Measurements from ENCODE around the gene PID1.

The PID1 gene

DNA sequence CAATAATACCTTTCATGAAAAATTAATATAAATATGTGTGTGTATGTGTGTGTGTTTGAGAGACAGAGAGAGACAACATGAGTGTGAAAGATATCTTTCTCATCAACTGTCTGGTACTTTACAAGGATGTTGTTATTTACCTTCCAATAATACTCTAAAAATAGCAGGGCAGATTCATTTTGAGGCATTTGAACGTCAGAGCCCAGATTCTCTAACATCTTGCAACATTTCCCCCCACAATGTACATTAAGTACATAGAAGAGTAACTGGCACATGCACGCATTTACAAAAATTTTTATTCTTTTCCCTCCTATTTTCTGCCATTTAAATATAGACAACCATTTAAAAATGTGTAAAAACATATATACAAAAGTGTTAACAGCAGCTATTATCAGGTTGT lies 100.9 kb downstream of the PID1 start:
- DNase-seq (ENCODE audit: low read depth in 2 of 2): no peak

DNA sequence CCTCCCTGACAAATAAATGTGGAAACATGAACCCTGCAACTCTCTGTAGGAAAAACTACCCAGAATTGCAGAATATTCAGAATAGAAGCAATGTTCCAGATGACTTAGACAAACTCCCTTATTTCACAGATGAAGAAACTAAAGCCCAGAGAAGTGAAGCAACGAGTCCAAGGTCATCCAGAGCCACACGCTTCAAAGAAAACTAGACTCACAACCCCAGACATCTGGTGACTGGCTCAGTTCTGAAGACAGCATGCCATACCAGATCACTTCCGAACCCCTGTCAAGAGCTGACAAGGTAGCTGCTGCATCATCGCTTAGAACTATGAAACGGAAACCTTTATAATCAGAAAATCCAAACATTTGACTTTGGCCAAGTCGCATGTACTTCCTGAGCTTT lies 101.3 kb downstream of the PID1 start:
- DNase-seq (ENCODE audit: low read depth in 2 of 2): no peak

DNA sequence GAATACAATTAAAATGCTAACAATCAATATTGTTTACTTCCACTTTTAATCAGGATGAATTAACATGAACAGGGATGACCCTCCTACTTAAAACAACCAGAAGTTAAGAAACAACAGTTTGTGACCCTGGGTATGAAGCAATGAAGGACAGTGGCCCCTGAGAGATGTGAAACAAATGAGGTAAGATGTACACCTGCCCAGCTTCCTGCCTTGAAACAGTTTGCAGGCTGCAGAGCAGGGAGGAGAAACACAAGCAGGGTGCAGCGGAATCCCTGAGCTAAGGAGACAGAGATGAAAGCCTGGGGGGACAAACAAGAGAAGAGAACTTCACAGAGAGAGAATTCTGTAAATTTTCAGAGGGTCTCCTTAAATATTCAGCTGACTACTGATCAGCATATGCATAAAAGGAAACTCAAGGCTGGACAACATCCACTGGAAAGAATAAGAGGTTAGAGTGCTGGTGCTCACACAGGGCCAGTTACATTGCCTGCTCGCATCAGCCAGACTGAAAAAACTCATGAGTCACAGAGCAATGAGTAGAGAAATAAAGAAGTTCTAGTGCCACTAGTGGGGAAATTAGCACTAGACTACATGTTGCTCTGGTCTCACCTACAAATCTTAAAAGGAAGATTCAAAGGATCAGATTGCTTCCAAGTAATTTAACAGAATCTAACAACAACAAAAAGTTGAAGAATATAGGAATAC lies 106.4 kb downstream of the PID1 start:
- DNase-seq (ENCODE audit: low read depth in 2 of 2): no peak

DNA sequence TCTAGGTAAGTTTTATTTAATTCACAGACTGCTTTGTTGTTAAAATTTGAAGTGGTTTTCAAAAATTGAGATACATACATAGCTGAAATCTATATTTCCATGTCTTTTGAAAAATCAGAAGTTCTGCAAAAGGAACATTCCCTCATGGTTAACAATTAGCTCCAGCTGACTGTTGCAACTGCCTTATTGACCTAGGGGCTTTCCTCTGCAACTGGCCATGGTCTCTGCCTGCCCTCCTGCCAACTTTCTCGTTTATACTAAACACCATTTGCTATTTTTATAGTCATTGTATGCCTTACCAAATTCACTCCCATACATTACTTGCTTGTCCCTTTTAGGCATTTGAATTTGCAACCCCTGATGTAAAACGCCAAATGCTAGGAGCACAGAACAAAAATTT lies 107.2 kb downstream of the PID1 start:
- DNase-seq (ENCODE audit: low read depth in 2 of 2): no peak

DNA sequence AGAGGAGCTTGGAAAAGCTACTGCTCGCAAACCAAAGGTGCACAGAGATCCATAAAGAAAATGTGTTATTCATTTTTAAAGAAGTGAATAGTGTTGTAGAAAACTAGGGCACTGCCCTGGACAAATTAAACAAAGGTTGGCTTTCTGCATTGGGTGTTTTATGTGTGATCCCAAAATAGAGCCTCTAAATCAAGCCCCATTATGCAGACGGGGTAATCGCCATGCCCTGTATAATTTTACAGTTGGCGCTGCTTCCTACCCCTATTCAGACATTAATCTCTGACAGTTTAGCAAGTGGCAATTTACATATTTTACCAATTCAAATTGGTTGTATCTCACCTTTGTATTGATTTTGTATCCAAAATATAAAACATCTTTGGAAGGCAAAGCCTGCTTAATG lies 109.1 kb downstream of the PID1 start:
- DNase-seq (ENCODE audit: low read depth in 2 of 2): no peak

DNA sequence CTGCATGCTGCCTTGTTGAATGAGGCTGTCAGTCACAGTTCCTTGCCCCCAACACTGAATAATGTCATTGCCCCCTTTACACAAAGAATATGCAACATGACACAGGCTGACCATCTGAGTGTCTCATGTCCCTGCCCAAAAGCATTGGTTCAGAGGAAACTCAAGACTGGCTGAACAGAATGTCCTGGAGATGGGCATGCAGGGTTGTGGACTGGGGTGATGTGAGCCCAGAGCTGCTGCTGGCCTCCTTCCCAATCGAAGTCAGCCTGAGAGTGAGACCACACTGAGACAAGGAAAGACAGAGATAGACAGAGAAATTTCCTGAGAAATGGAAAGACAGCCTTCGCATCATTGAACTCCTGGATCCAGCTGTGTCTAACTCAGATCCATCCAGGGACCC lies 110.1 kb downstream of the PID1 start:
- DNase-seq (ENCODE audit: low read depth in 2 of 2): no peak

DNA sequence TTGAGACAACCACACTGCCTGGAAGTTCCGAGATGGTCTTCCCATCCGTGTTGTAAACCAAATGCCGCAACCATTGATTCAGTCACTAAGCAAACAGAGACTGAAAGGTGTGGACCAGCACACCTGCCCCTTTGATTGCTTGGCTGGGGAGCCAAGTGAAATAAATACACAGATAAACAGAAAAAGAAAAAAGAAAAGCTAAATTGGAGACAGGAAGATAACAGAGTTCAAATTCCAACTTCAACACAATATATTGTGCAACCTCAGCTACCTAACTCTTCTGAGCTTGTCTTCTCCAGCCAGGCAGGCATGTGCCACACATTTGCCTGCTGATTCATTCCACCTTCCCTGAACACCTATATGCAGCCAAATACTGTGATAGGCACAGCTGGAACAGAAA lies 110.9 kb downstream of the PID1 start:
- no peak for DNase-seq (ENCODE audit: low read depth in 2 of 2)

DNA sequence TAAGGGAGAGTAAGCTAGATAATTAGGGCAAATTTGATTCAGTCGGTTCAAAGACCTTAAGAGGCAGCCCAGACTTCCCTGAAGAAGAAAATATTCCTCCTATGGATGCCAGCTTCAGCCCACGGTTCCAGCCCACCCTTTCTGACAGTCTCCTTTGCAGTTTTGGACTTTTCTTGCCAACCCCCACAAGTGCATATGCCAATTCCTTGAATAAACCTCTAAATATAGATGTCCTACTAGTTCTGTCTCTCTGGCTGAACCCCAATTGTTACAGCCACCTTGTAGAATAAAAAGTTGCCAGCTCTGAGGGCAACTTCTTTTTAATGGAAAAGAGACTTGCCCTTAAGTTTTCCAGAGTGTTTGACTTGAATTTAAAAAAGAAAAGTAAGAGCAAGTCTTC lies 111.7 kb downstream of the PID1 start:
- no peak for DNase-seq (ENCODE audit: low read depth in 2 of 2)

DNA sequence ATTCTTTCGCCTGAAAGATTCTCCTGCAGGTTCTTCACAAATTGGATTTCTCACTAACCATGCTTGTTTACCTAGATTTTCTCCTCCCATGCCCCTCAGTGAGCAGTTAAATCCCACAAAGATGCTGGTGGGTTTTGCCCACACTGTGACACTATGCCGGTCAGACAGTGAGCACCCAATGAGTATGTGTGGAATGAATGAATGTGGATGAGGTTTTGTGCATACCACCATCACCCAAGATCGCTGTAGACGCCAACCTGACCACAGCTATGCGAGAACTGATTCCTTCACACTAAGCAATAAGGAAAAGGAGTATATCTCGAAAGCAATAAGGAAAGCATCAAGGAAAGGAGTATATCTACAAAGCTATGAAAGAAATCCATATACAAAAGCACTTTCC lies 116.7 kb downstream of the PID1 start:
- DNase-seq (ENCODE audit: low read depth in 2 of 2): no peak

DNA sequence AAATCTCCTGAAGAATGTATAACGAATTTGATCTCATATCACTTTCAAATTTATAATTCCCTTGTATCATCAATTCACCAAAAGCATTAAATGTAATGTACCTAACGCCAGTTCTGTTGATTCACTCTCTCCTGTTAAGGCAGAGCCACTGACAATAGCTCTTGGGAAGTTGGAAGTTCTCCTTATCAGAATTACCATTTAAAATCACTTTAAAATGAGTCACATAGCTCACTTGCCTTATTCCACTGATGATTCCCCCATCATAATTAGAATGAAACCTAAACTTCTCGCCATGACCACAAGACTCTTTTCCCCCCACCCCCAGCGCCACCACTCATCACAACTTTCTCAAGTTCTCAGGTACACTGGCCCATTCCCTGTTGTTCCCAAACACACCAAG lies 117.1 kb downstream of the PID1 start:
- no peak for DNase-seq (ENCODE audit: low read depth in 2 of 2)

DNA sequence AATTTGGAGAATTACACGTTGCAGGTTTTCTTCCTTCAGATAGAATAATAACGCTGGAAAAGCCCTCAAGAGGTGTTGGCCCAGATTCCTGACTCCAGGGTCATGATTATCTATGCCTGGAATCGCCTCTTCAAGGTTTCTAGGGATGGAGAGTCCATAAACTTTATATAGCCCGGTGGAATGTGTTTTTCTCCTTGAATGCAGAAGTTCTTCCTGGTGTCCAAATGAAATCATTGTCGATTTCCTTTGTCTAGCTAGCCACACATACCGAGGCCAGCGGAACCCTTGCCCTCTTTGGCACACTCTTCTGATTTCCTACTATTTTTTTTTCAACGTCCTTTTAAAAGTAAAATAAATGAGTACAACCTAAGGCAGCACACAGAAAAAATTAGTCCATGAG lies 117.8 kb downstream of the PID1 start:
- DNase-seq (ENCODE audit: low read depth in 2 of 2): no peak

DNA sequence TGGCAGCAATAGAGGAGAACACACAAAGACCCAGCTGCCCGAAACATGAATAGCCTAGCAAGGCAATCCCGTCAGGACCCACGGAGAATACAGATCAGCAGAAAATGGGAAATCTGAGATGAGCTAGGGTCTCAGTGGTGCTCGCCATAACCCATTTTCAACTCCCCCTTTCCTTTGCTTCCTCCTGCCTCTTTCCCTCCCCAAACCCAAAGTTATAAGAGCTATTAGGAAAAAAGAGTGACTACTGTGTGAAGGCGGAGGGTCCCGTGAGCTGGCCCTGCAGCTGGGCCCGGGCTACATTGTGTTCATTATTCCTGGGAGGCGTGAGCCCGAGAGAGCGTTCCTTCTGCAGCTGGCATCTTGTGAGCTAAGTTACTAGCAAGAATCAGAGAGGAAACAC lies 118.4 kb downstream of the PID1 start:
- DNase-seq (ENCODE audit: low read depth in 2 of 2): no peak

DNA sequence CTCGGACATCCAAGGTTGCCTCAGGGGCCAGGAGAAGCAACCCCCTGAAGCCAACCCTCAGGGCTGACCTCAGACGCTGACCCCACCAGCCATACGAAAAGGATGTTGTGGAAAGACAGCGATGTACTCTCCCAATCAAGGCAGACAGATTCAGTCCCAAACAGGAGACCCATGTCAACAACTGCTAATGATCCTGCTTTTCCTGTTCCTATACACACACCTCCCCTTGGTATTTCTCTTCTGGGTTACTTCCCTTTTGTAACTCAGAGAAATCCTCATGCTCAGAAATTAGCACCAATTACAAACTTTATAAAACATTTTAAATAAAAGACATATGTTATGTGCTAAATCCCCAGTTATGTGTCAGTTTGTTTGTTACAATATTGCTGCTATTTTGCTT lies 120.8 kb downstream of the PID1 start:
- no peak for DNase-seq (ENCODE audit: low read depth in 2 of 2)

DNA sequence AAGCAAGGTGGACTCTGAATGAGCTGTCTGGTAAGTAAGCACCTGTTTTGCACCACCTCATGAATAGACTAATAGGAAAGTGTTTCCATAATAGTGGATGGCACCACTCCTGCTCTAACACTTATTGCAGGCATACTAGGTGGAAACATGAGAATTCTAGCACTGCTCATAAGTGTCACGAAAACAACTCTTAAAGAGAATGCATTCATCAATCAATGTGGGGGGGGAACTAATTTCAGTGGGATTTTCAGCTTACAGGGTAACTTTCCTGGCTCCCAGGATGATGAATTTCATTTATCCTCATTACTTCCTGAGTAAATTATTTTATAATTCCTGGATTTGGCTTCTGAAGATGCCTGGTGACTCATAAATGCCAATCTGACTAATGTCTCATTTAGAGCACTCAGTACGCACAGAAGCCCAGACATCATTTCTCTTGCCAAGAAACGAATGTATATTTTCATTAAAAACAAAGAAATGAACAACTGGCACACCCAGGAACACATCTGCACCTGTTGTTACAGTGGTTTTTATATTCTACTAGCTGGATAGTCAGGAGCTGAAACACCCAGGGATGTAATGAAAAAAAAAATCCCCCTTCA lies 129.6 kb downstream of the PID1 start:
- DNase-seq (ENCODE audit: low read depth in 2 of 2): no peak

DNA sequence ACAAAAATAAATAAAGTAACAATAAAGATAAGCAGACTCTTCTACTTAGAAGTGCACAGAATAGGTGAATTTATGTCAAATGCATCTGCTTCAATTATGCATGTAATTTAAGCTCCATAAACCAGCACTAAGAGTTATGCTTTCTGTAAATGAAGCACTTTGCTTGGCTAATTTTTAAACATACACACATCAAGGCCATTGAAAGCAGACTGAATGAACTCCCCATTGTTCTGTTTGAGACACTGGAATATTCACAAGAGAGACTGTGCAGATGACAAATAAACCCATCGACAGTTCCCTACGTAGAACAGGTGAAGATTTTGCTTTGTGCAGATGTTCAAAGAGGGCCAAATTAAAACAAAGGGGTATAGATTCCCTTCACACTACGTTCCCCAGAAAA lies 133.4 kb downstream of the PID1 start:
- DNase-seq (ENCODE audit: low read depth in 2 of 2): no peak

DNA sequence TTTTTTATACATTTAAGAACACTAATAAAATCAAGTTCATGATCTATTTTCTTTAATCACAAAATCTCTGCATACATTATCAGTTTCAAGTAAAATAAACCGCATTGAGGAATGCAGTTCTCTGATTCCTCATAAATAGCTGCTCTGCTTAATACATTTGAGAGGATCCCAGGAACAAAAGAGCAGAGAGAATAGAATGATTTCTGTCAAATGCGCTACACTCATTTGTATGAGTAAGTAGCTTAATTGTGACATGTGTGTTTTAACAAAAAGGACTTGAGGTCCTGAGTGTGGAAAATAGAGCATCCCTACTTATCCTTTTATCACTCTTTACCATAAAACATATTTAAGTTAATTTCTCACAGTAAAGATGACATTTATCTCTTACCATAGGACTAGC lies 134.0 kb downstream of the PID1 start:
- no peak for DNase-seq (ENCODE audit: low read depth in 2 of 2)

DNA sequence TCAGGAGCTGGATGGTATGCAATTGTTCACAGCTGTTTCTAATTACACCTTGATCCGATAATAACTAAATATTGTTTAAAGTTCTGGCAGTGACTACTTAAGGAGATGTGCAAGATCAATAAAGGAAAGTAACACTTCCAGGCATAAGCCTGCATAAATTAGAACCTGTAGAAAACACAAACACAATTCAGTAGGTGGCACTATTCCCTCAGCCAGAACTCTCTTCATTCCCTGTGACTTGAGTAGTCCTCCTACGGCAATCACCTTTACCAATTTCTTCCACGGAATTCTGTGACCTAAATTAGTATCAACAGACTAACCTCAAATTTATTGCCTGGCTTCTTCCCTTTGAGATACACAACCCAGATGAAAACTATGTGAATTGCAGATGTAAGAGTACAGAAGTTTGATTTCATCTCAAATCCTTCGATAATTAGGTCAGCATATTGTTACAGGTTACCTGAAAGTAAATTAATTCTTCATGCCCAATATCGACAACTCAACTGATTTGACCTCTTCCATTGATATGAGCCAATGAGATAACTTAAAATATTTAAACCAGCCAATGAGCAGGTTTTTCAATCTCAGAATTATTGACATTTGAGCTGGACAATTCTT lies 137.8 kb downstream of the PID1 start:
- DNase-seq (ENCODE audit: low read depth in 2 of 2): no peak

DNA sequence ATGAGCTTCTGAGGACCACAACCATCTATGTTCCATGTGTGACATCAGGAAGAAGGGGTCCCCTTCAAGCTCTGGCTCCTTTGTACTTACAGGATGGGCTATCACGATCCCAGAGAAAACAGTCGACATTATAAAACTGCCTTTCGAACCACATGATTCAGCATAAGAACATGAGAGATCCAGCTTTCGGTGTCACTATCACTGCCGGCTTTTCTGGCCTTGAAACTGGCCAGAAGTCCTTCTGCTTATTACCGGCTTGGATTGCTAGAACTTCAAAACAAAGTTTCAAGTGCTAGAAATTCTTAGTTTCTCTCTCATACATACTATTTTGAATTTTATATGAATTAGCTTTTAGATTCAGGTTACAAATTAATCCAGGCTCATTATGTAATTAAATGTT lies 138.9 kb downstream of the PID1 start:
- DNase-seq (ENCODE audit: low read depth in 2 of 2): no peak

DNA sequence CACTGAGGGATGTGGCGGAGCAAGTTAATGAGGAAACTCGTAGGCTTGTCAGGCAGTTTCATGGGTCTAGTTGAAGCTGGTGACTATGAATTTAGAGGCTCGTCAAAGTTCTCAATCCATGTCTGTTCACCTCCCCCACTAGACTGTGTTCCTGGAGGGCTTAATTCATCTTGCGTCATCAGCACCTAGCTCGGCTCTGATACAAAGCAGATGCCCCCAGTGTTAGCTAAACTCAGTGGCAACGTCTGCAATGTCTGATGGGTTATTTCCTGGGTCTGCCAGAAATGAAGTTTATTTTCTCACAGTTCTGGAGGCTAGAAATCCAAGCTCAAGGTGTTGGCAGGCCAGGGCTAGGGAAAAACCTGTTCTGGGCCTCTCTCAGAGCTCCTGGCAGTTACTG lies 140.6 kb downstream of the PID1 start:
- DNase-seq (ENCODE audit: low read depth in 2 of 2): no peak

DNA sequence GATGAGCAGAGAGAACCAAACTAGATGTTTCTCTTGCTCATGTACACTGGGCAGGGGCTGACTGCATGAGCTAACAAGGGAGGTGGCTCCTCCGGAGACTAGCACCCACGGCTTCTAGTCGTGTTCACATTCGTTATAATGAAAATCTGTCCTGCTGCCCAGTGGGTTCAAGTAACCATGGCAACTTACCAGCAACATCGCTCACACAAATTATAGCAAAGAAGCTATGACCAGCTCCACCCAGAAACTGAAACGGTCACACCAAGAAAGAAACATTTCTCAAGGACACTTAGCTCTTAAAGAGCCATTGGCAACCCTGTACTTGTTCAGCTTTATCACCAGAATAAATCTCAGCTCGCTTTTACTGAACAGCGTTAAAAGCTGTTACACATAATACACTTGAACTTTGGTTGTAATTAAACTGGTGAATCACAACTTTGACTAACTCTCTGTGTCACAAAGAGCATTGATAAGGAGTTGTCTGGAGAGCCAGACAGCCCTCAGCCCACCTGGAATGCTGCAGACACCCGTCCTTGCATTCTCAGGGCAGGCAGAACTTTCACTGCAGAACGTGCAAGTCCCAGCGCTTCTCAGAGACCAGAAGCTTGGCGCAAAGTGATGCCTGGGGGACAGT lies 141.2 kb downstream of the PID1 start:
- DNase-seq (ENCODE audit: low read depth in 2 of 2): no peak

DNA sequence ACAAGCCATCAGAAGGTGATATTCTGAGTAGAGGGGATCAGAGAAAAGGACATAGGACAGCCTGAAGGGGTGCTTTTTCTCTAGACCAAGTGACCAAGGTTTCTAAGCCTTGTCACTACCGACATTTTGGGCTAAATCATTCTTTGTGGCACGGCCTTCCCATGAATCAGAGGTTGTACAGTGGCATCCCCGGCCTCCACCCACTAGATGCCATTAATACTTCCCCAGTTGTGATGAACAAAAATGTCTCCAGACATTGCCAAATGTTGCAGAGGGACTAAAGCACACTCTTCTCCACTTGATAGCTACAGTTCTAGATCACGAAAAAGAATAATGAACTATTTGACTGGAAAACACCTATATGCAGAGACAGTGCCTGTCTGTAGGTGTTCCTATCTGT lies 143.6 kb downstream of the PID1 start:
- no peak for DNase-seq (ENCODE audit: low read depth in 2 of 2)

DNA sequence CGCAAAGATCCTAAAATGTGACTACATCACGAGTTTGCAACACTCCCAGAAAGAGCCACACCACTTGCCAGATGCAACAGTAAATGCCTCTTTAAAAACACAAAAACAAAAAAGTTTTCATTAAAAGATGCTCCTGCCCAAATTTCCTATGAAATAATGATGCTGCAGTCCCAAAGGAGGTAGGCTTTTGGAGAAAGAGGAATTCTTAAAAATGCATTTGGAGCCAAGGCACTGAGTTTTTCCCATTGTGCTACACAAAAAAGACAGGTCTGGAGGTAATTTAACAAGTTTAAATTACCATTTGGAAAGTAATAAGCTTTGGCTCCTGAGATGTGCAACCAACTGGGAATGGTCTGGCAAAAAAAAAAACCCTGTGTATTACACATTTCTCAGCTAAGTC lies 145.0 kb downstream of the PID1 start:
- DNase-seq (ENCODE audit: low read depth in 2 of 2): no peak

DNA sequence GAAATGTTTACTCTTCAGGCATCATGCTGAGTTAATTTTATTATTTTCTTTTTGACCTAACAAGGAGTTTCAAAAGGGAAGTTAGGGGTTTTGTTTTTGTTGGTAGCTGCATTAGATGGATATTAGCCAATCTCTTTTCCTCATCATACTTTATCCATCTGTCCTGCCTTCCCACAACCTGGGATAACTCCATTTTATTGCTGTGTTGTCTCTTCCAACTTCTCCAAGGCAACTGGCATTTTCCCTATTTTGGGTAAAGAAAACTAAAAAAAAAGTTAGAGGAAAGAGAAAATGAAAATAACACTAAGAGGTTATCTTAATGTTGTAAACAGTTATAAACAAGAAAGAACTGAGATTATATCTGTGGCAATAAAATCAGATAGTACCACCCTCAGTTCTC lies 147.0 kb downstream of the PID1 start:
- no peak for DNase-seq (ENCODE audit: low read depth in 2 of 2)
